Measurements from ENCODE around the gene TAS2R60.
A peak's percentile ranks its signal among the peaks of the same experiment; 100 is the strongest.

GRCh38 chr7:143415742-143416397 is 27.4 kb upstream of the TAS2R60 start:
- TF ChIP-seq CTCF (IDR thresholded peaks at IDR 0.05) (no peak), EP300 (IDR thresholded peaks at IDR 0.05; ENCODE audit: borderline replicate concordance in 1 of 2, low read depth in 1 of 2, low read length in 1 of 2) (peak in 1 of 2 experiments; percentile 22; a peak in 1 of 4 replicates), FOXJ3 (CRISPR knock-in tag; IDR thresholded peaks at IDR 0.05) (no peak), MAX (IDR thresholded peaks at IDR 0.05; ENCODE audit: low read depth) (peak; percentile 5; the same call in 1 of the 2 replicates), RAD21 (IDR thresholded peaks at IDR 0.05; ENCODE audit: low read length) (no peak), PBX3 (IDR thresholded peaks at IDR 0.05) (no peak), NRF1 (IDR thresholded peaks at IDR 0.05; ENCODE audit: low read depth, low read length) (no peak)
